HG02798 (cell line): ENCODE measurements around the gene FOXR2.

Experiments
- ATAC-seq: cut with Tn5 transposase; IDR thresholded peaks from one replicate; pipeline ENCODE4 v1.9.1; 2021; ENCODE audit warnings: mild to moderate bottlenecking; ENCODE audit not compliant: unreplicated experiment, poor library complexity

The FOXR2 gene, protein sequence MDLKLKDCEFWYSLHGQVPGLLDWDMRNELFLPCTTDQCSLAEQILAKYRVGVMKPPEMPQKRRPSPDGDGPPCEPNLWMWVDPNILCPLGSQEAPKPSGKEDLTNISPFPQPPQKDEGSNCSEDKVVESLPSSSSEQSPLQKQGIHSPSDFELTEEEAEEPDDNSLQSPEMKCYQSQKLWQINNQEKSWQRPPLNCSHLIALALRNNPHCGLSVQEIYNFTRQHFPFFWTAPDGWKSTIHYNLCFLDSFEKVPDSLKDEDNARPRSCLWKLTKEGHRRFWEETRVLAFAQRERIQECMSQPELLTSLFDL

DNA sequence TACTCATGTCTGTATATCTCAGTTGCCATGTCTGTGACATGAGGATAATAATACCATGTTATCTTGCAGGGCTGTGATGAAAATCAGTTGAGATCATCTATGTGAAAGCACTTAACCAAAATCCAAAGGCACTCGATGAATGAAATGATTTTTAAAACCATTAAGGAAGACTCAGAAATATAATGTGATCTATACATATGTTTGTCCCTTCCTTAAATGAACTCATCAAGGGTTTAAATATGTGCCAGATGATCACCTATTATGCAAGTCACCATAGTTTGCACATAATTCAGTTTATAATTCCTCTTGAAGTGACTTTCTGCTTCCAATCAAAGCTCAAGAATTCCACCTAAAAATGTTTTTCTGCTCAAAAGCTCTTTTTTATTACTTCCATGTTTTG, at the start of gene FOXR2:
FOXR2 (plus strand) TSS at position 301 of the 400 bp plus-strand sequence. CDS start 312 bp downstream, outside the sequence.
- no peak for ATAC-seq

DNA sequence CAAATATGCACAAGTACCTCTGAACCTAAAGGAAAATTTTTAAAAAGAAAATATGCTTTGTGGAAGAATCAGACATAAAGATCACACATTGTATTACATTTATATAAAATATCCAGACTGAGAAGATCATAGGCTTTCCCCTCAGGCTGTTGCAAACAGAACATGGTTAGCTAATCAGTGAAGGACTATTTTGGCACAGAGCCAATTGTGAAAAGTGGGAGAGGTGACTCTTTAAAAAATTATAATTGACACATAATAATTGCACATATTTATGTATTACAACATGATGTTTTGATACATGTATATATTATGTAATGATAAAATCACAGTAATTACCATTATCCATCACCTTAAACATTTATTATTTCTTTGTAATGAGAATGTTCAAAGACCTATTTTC, 44.1 kb upstream of the FOXR2 start:
- ATAC-seq = no peak

DNA sequence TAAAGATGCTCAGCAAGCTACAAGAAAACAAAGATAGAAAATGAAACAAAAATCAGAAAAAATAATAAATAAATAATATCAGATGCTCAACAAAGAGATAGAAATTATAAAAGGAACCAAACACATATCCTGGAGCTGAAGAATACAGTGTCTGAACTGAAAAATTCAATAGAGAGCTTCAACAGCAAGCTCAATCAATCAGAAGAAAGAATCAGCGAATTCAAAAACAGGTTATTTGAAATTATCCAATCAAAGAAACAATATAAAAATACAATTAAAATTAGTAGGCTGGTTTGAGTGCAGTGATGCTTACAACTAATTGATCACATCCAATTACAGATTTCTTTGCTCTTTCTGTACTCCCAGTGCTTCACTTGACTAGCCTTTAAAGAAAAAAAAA, 40.8 kb upstream of the FOXR2 start:
- ATAC-seq = no peak

DNA sequence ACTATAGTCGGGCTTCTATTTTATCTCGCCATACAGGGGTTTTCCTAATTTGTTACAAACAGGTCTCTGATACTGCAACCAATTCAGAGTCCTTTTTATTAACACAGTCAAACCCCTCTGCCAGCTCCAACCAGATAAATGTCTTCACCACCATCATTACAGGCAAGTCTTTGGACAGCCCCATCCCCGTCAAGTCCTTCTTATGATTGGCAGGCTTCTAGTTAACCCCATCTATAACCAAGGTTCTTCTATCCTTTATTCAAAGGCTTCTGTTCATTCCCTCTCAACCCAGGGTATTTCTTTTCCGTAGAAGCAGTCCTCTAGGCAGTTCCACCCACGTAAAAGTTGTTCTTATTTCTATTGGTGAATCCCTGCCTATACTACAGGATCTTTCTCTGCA, 29.9 kb upstream of the FOXR2 start:
- no peak for ATAC-seq

DNA sequence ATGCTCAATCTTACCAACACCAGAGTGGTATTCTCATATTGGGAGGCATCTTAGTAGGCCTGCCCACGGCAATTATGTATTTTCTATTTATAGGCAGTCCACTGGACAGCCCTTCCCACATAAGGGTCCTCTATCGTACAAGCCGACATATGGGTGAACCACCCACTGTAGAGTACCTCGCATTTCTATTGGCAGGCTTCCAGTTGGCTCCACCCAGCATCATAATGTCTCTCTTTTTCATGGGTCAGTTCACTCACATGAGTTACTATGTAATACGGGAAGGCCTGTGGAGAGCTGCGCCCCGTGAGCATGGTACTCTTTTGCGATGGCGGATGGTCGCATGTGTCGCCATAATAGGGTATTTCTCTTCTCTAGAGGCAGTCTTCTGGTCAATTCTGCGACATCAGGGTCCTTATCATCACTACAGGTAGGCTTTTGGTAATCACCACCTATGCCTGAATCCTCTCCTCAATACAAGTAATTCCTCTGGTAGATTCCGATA, 29.4 kb upstream of the FOXR2 start:
- ATAC-seq = no peak

DNA sequence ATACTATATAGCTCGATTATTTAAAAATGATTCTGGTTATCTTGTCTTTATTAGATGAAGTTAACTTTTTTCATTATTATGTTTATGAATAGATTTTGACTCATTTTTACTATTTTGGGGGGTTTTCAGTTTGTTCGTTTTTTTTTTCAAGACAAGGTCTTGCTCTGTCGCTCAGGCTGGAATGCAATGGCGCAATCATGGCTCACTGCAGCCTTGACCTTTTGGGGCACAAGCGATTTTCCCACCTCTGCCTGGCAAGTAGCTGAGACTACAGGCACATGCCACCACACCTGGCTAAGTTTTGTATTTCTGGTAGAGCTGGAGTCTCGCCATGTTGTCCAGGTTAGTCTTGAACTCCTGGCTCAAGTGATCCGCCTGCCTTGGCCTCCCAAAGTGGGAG, 24.9 kb upstream of the FOXR2 start:
- ATAC-seq = no peak

DNA sequence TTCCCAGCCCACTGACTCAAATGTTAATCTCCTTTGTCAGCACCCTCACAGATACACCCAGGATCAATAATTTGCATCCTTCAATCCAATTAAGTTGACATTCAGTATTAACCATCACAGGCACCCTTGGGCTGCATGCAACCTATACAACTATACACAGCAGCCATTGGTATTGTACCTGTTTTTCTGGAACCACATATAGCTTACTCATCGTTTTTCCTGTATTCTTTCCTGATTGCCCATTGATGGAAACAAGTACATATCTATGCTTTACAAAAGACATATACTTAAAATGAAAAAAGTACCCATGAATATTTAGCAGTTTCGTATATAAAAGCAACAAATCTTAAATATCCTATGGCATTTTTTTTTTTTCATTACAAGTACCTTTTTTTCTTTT, 3.7 kb upstream of the FOXR2 start:
- no peak for ATAC-seq

DNA sequence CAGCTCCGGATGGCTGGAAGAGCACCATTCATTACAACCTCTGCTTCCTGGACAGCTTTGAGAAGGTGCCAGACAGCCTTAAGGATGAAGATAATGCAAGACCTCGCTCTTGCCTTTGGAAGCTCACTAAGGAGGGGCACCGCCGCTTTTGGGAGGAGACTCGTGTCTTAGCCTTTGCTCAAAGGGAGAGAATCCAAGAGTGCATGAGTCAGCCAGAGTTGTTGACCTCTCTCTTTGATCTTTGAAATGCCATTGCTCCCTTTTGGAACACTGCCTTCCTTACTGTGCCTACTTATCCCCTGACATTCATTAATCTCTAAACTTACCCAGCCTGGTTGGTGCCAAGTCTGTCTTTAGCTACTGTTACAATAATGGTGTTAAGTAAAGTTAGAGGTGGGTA, 1.2 kb downstream of the FOXR2 start:
- ATAC-seq = no peak

DNA sequence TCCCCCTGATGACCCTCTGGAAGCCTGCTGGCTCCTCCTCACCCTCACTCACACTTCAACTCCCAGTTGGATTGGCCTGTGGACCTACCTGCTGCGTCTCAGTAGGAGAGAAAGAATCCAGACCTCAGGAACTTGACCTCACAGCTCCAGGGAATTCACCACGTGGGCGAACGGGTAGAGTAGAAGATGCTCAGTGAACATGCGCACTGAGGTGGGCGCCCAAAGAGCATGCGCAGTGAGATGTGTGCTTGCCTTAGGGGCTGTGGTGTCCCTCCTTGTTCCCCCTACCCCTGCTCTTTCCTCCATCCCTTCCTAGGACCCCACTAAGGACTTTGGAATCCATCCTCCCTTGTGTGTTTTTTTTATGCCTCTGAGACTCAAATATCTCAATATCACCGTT, 12.9 kb downstream of the FOXR2 start:
- no peak for ATAC-seq

DNA sequence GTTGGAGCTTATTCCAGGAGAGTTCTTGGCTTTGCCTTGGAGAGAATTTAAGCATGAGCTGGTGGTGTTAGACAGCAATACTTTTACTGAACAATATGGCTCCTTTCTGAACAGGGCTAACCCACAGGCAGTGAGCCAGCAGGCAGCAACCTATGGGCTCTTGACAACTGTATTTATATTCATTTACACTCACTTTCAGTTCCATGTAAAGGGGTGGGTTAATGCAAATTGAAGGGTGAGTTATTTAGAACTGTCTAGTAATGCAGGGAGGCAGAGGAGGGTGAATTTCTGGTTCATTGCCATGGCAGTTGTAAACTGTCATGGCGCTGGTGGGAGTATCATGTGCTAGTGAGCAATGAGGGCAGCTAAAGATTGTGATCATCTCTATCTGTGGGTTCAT, 15.7 kb downstream of the FOXR2 start:
- ATAC-seq = peak; percentile 84

DNA sequence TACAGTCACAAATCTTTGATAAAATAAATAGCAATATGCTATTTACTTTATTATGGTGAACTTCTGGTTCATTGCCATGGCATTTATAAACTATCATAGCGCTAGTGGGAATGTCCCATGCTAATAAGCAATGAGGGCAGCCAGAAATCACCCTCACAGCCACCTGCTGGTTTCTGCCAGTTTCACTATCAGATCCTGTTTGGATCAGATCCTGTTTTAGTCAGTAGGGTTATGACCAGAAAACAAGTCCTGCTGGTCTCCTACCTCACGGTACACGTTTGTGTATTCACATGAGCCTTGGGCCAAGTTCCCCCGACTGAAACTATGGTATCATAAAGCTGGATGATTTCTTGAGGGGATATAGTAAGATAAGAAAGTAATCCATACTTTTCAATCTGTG, 17.7 kb downstream of the FOXR2 start:
- ATAC-seq = peak; percentile 65

DNA sequence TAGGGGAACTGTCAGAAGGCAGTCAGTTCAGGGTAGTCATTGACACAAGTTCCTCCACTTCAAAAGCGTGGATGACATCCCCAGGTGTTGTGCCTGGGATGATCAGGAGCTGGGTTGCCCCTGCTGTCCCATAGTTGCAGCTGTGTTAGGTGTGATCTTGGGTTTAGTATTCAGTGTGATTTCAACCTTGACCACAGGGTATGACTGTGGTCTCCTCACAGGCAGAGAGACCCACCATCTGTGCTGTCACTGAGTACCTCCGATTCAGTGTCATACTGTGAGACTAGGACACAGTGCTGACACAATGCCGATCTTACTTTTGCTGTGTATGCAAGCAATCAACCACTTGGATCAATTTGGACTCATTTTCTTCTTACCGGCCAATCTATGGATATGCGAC, 25.2 kb downstream of the FOXR2 start:
- peak; percentile 83 for ATAC-seq

DNA sequence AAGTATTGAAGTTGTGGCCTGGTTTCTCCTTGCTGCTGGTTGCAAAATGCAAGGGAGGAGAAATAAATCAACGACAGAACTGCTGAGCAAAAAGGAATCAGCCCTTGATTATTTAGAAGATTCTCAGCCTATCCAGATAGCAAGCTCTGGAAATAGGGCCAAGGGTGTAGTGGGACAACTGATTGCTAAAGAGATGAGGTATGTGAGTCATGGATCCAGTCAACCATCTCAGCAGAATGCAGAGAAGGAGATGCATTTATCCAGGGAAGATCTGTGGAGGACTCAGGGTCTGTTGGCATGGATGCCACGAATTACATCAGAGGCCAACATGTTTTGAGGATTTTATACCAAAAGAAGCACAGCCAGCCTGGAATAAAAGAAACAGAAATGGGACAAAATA, 36.7 kb downstream of the FOXR2 start:
- ATAC-seq = no peak

DNA sequence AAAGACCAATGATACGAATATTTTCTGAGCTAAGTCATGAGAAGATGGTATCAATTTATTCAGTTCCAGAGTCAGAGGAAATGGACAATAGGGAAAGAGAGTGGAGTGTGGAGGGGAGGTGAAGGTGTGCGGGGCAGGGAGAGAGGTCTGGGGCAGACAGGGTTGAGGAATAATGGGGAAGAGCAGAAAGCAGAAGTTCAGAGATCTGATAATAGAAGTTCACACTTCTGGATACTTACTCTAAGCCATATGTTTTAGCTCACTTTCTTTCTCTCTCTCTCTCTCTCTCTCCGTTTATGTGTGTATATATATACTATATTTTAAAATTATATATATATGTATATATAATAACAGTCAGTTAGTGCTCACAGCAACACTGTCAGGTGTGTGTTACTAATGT, 40.4 kb downstream of the FOXR2 start:
- no peak for ATAC-seq

DNA sequence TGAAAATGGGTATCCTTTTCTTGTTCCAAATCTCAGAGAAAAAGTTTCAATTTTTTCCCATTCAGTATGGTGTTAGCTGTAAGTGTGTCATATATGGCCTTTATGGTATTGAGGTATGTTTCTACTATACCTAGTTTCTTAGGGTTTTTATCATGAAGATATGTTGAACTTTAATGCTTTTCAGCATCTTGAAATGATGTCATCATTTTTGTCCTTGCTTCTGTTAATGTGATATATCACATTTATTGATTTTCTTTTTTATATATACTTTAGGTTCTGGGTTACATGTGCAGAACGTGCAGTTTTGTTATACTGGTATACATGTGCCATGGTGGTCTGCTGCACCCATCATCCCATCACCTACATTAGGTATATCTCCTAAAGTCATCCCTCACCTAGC, 44.9 kb downstream of the FOXR2 start:
- no peak for ATAC-seq
